ENCODE data around the gene TMEM120B.

DNA sequence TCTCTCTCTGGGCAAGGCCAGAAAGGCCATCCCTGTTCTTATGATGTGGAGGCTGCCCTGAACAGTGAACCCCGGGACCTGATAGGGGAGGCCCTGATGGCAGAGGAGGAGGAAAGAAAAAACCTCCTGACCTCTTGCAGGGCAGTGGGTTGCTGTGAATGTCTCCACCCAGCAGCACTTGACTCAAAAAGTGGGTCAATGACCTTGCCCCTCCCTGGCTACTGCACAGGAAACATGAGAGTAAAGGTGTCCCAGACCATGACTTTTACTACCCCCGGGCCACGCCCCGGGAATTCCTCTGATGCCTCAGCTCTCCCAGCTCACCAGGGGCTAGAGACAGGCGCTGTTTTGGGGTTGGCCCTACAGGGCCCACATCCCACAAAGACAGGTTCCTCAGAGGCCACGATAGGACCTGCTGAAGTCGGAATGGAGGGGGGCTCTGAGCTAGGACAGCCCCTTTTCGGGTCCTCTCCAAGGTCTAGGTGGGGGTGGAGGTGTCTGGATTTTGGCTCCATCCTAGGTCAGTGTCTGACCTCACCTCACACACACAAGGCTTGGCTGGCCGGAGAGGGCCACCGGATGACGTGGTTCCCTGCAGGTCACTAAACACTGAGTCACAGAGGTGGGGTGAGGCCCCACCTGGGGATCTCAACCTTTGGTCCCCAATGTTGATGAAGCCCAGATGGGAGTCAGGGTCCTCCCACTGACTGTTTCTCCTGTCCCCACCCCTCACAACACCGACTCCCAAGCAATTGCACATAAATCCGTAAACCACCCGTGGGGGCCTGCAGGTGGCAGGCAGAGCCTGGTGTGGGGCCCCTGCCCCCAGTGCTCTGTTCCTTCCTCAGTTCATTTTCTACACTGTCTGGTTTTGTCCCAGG lies 79.4 kb downstream of the TMEM120B start:
- TF ChIP-seq, protein P1, sequence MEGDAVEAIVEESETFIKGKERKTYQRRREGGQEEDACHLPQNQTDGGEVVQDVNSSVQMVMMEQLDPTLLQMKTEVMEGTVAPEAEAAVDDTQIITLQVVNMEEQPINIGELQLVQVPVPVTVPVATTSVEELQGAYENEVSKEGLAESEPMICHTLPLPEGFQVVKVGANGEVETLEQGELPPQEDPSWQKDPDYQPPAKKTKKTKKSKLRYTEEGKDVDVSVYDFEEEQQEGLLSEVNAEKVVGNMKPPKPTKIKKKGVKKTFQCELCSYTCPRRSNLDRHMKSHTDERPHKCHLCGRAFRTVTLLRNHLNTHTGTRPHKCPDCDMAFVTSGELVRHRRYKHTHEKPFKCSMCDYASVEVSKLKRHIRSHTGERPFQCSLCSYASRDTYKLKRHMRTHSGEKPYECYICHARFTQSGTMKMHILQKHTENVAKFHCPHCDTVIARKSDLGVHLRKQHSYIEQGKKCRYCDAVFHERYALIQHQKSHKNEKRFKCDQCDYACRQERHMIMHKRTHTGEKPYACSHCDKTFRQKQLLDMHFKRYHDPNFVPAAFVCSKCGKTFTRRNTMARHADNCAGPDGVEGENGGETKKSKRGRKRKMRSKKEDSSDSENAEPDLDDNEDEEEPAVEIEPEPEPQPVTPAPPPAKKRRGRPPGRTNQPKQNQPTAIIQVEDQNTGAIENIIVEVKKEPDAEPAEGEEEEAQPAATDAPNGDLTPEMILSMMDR (conservative IDR thresholded peaks at IDR 0.05; ENCODE audit: low read depth, low read length): no peak
- TF ChIP-seq POLR2A (IDR thresholded peaks at IDR 0.05; ENCODE audit: low read depth, low read length) (no peak), RAD21 (IDR thresholded peaks at IDR 0.05; ENCODE audit: low read length) (no peak), RFX5 (IDR thresholded peaks at IDR 0.05; ENCODE audit: low read depth, low read length) (no peak), CHD1 (IDR thresholded peaks at IDR 0.05; ENCODE audit: low read depth, low read length) (no peak), BHLHE40 (IDR thresholded peaks at IDR 0.05; ENCODE audit: low read depth, low read length) (no peak), SMC3 (IDR thresholded peaks at IDR 0.05; ENCODE audit: low read depth, low read length) (no peak)
- TF ChIP-seq, protein P2, sequence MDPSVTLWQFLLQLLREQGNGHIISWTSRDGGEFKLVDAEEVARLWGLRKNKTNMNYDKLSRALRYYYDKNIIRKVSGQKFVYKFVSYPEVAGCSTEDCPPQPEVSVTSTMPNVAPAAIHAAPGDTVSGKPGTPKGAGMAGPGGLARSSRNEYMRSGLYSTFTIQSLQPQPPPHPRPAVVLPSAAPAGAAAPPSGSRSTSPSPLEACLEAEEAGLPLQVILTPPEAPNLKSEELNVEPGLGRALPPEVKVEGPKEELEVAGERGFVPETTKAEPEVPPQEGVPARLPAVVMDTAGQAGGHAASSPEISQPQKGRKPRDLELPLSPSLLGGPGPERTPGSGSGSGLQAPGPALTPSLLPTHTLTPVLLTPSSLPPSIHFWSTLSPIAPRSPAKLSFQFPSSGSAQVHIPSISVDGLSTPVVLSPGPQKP (IDR thresholded peaks at IDR 0.05; ENCODE audit: borderline replicate concordance, low read depth, low read length): no peak

All from IMR-90 (cell line).